Measurements from ENCODE around the gene OLFML2A.

GRCh38 chr9:124756011-124756410, 20.9 kb upstream of the OLFML2A start:
- no peak for TF ChIP-seq CTCF (IDR thresholded peaks at IDR 0.05; ENCODE audit: low read depth, low read length)
- TF ChIP-seq EZH2phosphoT487 (IDR thresholded peaks at IDR 0.05; ENCODE audit: low read depth) = no peak
